HG03469 (cell line): ENCODE data around the gene CHSY1.
A peak's percentile ranks its signal among the peaks of the same experiment; 100 is the strongest.
"Not testable (repeated sequence)": the region's sequence is repeated elsewhere in the genome, so short reads cannot be mapped to it uniquely, and the experiment has no call there.

Source experiments
- ATAC-seq: cut with Tn5 transposase; IDR thresholded peaks from one replicate; pipeline ENCODE4 v1.9.1; 2021; ENCODE audit warnings: mild to moderate bottlenecking, moderate library complexity, moderate number of reproducible peaks; ENCODE audit not compliant: unreplicated experiment

CHSY1 gene, protein sequence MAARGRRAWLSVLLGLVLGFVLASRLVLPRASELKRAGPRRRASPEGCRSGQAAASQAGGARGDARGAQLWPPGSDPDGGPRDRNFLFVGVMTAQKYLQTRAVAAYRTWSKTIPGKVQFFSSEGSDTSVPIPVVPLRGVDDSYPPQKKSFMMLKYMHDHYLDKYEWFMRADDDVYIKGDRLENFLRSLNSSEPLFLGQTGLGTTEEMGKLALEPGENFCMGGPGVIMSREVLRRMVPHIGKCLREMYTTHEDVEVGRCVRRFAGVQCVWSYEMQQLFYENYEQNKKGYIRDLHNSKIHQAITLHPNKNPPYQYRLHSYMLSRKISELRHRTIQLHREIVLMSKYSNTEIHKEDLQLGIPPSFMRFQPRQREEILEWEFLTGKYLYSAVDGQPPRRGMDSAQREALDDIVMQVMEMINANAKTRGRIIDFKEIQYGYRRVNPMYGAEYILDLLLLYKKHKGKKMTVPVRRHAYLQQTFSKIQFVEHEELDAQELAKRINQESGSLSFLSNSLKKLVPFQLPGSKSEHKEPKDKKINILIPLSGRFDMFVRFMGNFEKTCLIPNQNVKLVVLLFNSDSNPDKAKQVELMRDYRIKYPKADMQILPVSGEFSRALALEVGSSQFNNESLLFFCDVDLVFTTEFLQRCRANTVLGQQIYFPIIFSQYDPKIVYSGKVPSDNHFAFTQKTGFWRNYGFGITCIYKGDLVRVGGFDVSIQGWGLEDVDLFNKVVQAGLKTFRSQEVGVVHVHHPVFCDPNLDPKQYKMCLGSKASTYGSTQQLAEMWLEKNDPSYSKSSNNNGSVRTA

GRCh38 chr15:101251830-101252820, at the start of gene CHSY1:
Gene CHSY1, minus strand, starts transcription at chr15:101252048. Its CDS starts 592 bp downstream, at chr15:101251456.
- ATAC-seq = peak; percentile 69

DNA sequence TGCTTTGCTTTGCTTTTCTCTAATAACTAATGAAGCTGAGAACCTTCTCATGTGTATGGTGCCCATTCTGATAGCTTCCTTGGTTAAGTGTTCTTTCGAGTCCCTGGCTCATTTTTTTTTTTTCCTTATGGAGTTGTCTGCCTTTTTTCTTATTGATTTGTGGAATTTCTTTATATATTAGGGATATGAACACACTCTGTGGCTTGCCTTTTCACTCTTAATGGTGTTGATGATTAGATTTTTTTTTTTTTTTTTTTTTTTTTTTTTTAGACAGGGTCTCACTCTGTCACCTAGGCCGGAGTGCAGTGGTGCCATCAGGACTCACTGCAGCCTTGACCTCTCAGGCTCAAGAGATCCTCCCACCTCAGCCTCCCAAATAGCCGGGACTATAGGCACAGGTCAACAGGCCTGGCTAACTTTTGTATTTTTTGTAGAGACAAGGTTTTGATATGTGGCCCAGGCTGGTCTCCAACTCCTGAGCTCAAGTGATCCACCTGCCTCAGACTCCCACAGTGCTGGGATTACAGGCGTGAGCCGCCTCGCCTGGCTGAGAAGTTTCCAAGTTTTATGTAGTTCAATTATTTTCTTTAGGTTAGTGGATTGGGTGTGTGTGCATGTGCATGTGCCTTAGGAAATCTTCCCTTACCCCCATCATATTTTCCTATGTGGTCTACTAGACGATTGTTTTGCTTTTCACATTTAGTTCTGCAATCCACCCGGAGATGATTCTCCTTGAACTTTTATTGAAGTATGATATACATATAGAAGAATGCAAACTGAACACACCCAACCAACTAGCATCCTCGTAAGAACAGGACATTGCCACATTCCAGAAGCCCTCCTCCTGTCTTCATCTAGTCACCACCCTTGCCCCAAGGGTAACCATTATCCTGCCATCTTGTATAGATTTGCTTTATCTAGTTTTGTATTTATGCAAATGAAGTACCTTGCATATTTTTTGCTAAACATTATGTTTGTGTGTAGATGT, 44.9 kb upstream of the CHSY1 start:
- no peak for ATAC-seq

DNA sequence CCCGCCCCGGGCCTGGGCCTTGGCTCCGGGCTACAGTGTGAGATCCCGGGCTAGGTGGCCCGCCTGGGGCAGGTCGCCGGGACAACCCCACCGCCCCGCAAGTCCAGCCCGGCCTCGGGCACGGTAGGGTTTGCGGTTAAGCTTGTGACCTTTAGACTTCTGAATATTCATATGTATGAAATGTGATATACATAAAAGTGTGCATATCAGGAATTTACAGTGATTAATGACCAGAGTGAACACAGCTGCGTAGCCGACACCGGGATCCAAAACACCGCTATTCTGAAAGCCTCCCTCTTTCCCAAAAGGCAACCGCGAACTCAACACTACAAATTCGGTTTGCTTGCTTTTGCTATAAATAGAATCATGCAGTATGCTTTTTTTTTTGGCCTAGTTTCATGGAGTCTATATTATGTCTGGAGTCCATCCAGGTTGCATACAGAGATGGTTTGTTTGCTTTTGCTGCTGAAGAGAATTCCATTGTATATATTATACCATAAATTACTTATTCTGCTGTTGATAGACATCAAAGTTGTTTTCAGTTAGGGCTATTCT, 43.8 kb upstream of the CHSY1 start:
- ATAC-seq = no peak

- ATAC-seq = peak; percentile 65
These were observed 43.1 kb upstream of the CHSY1 start, which contains the start of gene SNRPA1 for GRCh38 chr15:101294731-101295606. Gene SNRPA1, minus strand, starts transcription at chr15:101295248. Its CDS starts 70 bp downstream, at chr15:101295178.

DNA sequence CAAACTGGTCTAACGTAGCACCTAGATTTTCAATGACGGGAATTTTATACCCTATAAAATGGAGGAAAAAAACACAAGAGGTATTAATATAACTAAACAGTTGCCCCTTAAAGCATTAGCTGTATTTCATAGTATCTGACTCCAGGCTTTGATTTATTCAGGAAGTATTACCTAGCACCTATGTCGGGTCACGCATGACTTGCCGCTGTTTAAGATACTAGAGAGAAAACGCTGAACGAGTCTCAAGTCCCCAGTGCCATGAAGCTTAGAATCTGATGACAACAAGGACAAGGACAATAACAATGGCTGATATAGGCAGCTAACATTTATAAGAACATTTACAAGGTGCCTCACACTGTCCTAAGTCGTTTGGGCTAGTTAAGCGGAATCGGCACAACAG, 41.3 kb upstream of the CHSY1 start:
- ATAC-seq = no peak

- ATAC-seq = no peak
These were observed 37.2 kb upstream of the CHSY1 start for GRCh38 chr15:101288905-101289513.

DNA sequence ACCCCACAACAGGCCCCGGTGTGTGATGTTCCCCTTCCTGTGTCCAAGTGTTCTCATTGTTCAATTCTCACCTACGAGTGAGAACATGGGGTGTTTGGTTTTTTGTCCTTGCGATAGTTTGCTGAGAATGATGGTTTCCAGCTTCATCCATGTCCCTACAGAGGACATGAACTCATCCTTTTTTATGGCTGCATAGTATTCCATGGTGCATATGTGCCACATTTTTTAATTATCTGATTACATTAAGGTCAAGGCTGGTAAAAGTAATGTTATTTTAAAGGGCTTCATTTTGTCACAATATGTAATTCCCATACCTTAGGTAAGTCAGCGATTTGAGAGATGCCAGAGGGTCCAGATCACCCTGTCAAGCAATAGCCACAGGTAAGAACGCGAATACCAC, 35.5 kb upstream of the CHSY1 start:
- not testable (repeated sequence) for ATAC-seq

- ATAC-seq = no peak
These were observed 34.7 kb upstream of the CHSY1 start for GRCh38 chr15:101286471-101287114.

- ATAC-seq = no peak
These were observed 32.1 kb upstream of the CHSY1 start for GRCh38 chr15:101283931-101284330.

DNA sequence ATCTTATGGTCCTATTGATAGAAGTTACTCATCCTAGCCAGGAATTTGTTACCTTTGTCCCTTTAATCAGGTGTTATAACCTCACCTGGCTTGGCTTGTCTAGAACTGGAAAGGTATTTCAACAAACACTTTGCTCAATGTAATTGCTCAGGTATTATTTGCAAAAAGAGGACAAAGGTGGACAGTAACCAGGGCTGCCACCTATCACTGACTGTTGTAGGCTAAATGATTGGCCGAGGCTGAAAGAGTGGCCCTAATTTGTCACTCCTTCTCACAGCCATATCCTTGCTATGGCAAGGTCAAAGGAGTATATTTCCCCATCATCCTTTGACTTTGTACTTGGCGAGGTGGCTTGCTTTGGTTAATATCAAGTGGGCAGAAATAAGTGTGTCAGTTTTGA, 28.2 kb upstream of the CHSY1 start:
- ATAC-seq = no peak

- no peak for ATAC-seq
These were observed 26.2 kb upstream of the CHSY1 start for GRCh38 chr15:101277943-101278564.

DNA sequence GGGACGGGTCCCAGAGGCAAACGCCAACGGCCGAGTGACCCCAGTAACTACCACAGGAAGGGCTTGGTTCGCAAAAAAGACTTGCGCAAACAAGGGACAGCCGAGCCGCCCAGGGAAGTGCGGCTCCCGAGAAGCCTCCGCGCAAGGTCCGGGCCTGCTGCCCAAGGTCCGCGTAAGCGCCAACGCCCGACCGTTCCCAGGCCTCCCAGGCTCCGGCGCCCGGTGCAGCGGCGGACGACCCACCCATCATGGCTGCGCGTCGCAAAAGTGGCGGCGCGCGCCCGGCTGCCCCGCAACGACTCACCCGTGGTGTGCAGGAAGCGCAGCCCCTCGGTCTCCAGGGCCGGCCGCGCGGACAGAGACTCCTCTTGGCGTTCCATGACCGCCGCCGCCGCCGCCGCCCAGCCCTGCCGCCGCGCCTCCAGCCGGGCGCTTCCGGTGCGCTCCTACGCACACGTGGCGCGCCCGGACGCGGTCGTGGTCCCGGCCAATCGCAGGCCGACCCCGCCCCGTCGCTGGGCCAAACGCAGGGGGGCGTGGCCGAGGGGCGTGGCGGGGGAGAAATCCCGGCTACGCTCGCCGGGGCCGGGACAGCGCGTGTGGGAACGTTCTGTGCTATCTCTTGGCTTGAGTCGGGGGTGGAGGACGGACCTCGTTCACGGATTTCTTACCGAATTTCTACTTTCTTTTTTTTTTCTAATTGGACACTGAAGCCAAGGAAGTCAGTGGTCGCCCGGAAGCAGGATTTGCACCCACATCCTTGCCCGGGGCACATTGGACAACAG, 25.4 kb upstream of the CHSY1 start, which contains the start of gene SELENOS:
Gene SELENOS (minus strand): TSS at position 448 of the 785 bp plus-strand sequence. CDS start 68 bp downstream, at position 380.
- peak; percentile 74 for ATAC-seq

- ATAC-seq = peak; percentile 35
These were observed 24.7 kb upstream of the CHSY1 start for GRCh38 chr15:101276501-101277037.

DNA sequence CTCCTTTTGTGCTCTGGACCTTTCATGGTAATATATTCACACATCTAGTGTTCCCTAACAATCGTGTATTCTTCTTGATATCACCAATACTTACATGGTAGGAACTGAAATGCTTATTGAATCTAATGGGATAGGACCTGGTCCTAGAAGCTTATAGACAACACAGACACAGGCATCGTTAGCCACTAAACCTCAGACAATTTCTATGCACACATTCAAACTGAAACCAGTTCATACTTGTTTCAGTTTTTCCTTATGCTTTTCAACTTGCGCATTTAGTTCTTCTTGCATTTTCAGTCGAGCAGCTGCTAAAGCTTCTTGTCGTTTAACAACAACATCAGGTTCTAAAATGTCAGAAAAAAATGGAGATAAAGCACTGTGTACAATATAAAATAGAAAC, 23.2 kb upstream of the CHSY1 start:
- no peak for ATAC-seq

- no peak for ATAC-seq
These were observed 21.7 kb upstream of the CHSY1 start for GRCh38 chr15:101273534-101273933.

DNA sequence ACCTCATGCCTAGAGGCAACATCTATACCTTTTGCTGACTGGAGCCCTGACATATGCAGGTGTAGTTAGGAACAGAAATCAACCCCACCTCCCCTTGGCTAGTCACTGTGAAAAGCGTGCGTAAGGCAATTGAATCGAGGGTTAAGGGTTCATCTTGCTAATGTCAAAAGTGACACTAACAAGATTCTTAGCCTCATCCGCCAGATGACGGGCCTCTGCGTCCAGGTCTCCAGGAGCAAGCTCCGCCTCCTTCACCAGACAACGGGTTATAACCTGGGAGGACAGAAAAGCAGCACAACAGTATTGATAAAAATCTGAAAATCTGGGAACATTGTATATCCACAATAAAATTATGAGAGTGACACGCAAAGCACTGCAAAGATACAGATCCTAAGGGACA, 20.7 kb upstream of the CHSY1 start:
- ATAC-seq = no peak
